Head of caudate nucleus (tissue), 42 donors: ENCODE data around the gene TANGO2.
A peak's percentile ranks its signal among the peaks of the same experiment; 100 is the strongest.

ENCODE experiments used
- DNase-seq, 42 donors: peaks; one replicate each; pipeline versions ENCODE4 v3.0.0 to v3.0.0-alpha.2; 2020 to 2021; ENCODE audit warnings: mixed read lengths in 7 of 42
- intact Hi-C: fragments of 100-400 bp; cut with DNase I; formaldehyde crosslinking; loops from one replicate; pipeline ENCODE4 v1.15.0; 2022

Gene TANGO2

GRCh38 chr22:20086763-20087162 is 65.9 kb downstream of the TANGO2 start:
- no peak for DNase-seq
- intact Hi-C loops = loop anchor here (10.0 kb wide), 1 partner anchor 62 kb away; the partner anchor contains the start of gene TANGO2

- DNase-seq = no peak
- intact Hi-C loops = loop anchor here (10.0 kb wide), 1 partner anchor 63 kb away; the partner anchor contains the start of gene TANGO2
Measured at GRCh38 chr22:20087319-20088262, 66.7 kb downstream of the TANGO2 start.

- intact Hi-C loops = loop anchor here (10.0 kb wide), 1 partner anchor 63 kb away; the partner anchor contains the start of gene TANGO2
- no peak for DNase-seq
Measured at GRCh38 chr22:20088263-20088648, 67.3 kb downstream of the TANGO2 start.

- intact Hi-C loops = loop anchor here (10.0 kb wide), 1 partner anchor 65 kb away; the partner anchor contains the start of gene TANGO2
- no peak for DNase-seq
Measured at GRCh38 chr22:20089226-20089976, 68.5 kb downstream of the TANGO2 start.

- DNase-seq = no peak
Measured at GRCh38 chr22:20089977-20090729, 69.2 kb downstream of the TANGO2 start.

GRCh38 chr22:20090730-20091240 is 69.9 kb downstream of the TANGO2 start:
- DNase-seq = no peak
- intact Hi-C loops = no loop called here

More at GRCh38 chr22:20089977-20090729, 69.2 kb downstream of the TANGO2 start:
- intact Hi-C loops = loop anchor here (10.0 kb wide), 1 partner anchor 65 kb away; the partner anchor contains the start of gene TANGO2

- intact Hi-C loops = no loop called here
- DNase-seq = no peak
Measured at GRCh38 chr22:20091690-20092476, 71.0 kb downstream of the TANGO2 start.

GRCh38 chr22:20092477-20092854 is 71.6 kb downstream of the TANGO2 start:
- DNase-seq = no peak
- intact Hi-C loops = no loop called here

GRCh38 chr22:20093418-20094196 is 72.7 kb downstream of the TANGO2 start:
- peak in 19 of 42 donors; percentile 14 to 69 (median 50) for DNase-seq
- intact Hi-C loops = no loop called here

- intact Hi-C loops = no loop called here
- peak in 1 of 42 donors; percentile 10 for DNase-seq
Measured at GRCh38 chr22:20094197-20094807, 73.4 kb downstream of the TANGO2 start.

- peak in 1 of 42 donors; percentile 28 for DNase-seq
- intact Hi-C loops = no loop called here
Measured at GRCh38 chr22:20095521-20095920, 74.6 kb downstream of the TANGO2 start.

GRCh38 chr22:20096574-20097420 is 75.9 kb downstream of the TANGO2 start:
- intact Hi-C loops = no loop called here
- DNase-seq = no peak

GRCh38 chr22:20099099-20099711 is 78.3 kb downstream of the TANGO2 start:
- intact Hi-C loops = no loop called here
- DNase-seq = no peak

GRCh38 chr22:20101638-20102037 is 80.7 kb downstream of the TANGO2 start:
- intact Hi-C loops = no loop called here
- DNase-seq = no peak

- intact Hi-C loops = no loop called here
- DNase-seq = no peak
Measured at GRCh38 chr22:20102203-20102780, 81.4 kb downstream of the TANGO2 start.
